ENCODE results near the gene PTPRM.

PTPRM gene

DNA sequence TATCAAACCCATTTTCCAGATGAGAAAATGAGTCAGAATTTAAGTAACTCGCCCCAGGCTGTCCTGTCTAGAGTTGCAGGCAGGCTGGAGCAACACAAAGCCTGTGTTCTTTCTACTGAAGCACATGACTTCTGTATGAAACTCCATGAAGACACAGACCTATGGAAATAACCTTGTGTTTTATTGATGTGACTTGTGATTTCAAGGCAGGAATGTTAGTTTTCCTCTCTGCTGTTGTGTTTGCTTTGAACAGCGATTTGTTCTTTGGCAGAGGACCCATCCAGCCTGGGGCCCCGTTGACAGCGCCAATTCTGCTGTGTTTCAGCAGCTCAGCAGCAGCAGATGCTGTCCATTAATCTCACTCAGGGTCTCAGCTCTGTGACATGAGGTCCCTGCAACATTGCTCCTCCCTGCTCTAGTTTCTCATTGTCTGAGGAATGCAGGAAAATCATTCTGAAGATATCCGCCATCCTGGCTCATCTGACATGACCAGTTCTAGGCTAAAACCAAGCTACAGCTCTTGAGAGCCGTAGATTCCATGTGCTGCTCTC is 697.8 kb downstream of the PTPRM start:
- TF ChIP-seq, protein P1, sequence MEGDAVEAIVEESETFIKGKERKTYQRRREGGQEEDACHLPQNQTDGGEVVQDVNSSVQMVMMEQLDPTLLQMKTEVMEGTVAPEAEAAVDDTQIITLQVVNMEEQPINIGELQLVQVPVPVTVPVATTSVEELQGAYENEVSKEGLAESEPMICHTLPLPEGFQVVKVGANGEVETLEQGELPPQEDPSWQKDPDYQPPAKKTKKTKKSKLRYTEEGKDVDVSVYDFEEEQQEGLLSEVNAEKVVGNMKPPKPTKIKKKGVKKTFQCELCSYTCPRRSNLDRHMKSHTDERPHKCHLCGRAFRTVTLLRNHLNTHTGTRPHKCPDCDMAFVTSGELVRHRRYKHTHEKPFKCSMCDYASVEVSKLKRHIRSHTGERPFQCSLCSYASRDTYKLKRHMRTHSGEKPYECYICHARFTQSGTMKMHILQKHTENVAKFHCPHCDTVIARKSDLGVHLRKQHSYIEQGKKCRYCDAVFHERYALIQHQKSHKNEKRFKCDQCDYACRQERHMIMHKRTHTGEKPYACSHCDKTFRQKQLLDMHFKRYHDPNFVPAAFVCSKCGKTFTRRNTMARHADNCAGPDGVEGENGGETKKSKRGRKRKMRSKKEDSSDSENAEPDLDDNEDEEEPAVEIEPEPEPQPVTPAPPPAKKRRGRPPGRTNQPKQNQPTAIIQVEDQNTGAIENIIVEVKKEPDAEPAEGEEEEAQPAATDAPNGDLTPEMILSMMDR (conservative IDR thresholded peaks at IDR 0.05), result no peak
- peak overlapping the region; percentile 52 for H3K27ac ChIP-seq

GRCh38 chr18:8272254-8272653 is 705.1 kb downstream of the PTPRM start:
- TF ChIP-seq, protein P1 (conservative IDR thresholded peaks at IDR 0.05), result no peak
- no peak overlapping the region for H3K27ac ChIP-seq

GRCh38 chr18:8274370-8274769 is 707.3 kb downstream of the PTPRM start:
- TF ChIP-seq, protein P1 (conservative IDR thresholded peaks at IDR 0.05), result no peak
- no peak overlapping the region for H3K27ac ChIP-seq

DNA sequence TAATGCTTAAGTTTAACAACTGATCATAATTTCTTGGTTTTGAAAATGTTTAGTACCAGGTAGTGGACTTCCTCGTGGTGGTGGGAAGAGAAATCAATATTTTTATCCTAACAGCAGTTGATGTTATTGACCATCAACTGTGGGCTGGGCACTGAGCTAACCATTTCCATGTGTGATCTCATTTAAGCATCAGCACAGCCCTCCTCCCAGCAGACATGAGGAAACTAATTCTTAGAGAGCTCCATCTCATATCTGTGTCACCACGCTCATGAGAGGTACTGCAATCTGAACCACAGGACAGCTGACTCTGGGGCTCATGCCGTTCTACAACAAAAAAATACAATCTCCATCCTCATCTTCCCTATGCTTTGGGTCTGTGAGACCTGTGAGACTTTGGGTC is 709.3 kb downstream of the PTPRM start:
- H3K27ac ChIP-seq, result no peak overlapping the region
- TF ChIP-seq, protein P1 (conservative IDR thresholded peaks at IDR 0.05), result no peak

DNA sequence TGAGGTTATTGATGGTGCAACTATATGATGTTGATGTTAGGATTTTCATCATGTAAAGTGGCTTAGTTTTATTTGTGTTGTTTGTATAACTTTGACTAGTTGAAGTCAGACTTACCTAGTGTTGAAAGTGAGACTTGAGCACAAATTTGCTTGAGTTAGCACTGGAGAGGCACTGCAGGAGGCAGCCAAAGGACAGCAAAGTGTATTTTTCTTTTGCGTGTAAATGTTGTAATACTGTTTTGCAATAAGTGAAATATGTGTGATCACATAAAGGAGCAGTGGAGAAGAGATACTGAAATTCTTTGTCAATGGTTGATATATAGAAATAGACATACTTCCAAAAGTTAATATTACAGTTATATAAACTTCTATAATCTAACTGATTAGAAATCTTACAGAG is 710.2 kb downstream of the PTPRM start:
- TF ChIP-seq, protein P1 (conservative IDR thresholded peaks at IDR 0.05), result no peak
- H3K27ac ChIP-seq, result no peak overlapping the region

GRCh38 chr18:8279346-8279745 is 712.2 kb downstream of the PTPRM start:
- no peak overlapping the region for H3K27ac ChIP-seq
- TF ChIP-seq, protein P1 (conservative IDR thresholded peaks at IDR 0.05), result no peak

GRCh38 chr18:8279781-8280330 is 712.7 kb downstream of the PTPRM start:
- TF ChIP-seq, protein P1 (conservative IDR thresholded peaks at IDR 0.05), result no peak
- H3K27ac ChIP-seq, result no peak overlapping the region
